HG02623 (cell line): Measurements from ENCODE around the gene RAPH1.
A peak's percentile ranks its signal among the peaks of the same experiment; 100 is the strongest.

Experiments used
- ATAC-seq: cut with Tn5 transposase; IDR thresholded peaks from one replicate; pipeline ENCODE4 v1.9.1; 2021; ENCODE audit warnings: moderate library complexity; ENCODE audit not compliant: unreplicated experiment

The RAPH1 gene

DNA sequence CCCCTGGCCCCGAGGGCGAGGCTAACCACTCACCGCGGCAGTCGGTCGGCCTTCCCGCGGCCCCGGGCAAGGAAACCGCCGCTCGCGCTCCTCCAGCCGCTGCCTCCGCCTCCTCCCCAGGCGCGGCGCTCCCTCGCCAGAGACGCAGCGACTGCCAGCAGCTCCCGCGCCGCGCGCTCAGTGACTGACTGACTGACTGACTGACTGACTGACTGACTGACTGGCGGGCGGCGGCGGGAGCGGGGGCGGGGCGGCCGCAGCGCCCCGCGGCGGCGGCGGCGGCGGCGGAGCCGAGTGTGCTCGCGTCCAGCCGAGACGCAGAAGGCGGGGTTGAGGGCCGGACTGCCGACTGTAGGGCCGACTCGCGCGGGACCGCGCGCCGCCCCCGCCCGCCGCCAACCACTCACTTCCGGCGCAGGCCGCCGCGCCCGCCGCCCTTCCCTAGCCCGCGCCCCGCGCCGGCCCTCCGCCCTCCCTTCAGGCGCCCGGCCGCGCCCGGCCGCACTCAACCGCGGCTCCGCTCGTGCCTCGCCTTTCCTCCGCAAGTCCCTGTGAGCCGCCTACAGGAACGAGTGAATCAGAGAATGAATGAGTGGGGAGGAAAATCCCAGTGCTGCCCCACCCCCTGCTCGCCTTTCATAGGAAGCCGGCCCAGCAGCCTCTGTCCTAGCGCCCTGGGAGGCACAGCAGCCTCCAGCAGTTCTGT is at the start of gene RAPH1:
Gene RAPH1 (minus strand): TSS at position 224 of the 706 bp plus-strand sequence. CDS start 39,948 bp downstream, outside the sequence.
- ATAC-seq, result peak; percentile 68

GRCh38 chr2:203584784-203585183 is 49.7 kb upstream of the RAPH1 start:
- ATAC-seq, result no peak

GRCh38 chr2:203583701-203584100 is 48.6 kb upstream of the RAPH1 start:
- ATAC-seq, result no peak

DNA sequence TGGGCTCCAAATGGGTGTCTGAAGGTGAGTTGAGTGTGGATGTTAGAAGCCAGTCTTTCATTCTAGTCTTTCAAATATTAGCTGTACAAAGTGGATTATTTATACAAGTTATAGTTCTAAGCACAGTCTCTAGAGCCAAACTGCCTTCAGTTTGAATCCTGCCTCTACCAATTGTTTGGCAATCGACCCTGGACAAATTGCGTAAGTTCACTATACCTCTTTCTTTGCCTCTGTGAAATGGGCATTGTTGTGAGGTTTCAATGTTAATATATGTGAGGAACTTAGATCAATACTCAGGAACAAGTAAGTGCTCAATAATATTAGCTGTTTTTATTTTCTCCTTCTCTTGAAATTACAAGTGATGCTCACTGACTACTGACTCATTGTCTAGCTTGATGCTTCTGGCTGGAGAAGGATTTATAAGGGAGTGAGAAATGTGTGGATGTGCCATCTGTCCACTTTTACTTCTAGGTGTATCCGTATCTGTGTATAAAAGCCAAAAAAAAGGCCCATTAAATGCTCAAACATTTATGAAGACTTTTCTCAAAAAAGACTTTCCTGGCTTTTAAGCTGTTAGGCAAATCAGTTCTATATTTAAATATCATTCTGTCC is 48.1 kb upstream of the RAPH1 start:
- no peak for ATAC-seq

- ATAC-seq, result no peak
Observed at GRCh38 chr2:203582468-203582867, 47.4 kb upstream of the RAPH1 start.

- no peak for ATAC-seq
Observed at GRCh38 chr2:203580844-203581243, 45.7 kb upstream of the RAPH1 start.

DNA sequence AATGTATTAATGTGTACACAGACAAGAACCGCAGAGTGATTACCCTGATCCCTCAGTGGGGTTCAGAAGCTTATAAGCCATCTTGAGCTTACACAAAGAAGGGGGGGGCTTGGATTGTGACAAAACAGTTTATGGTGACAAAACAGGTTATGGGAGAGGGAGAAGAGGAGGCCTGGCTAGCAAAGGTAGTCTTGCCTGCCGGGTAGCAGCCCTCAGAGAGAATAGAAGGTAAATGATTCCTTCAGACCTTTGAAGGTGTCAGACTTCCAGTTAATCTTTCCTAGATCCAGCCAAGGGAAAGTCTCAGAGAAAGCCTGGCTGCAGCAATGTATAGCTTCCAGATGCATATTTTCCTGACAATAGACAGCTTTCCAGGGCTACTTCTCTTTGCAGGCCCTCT is 44.6 kb upstream of the RAPH1 start:
- ATAC-seq, result no peak

DNA sequence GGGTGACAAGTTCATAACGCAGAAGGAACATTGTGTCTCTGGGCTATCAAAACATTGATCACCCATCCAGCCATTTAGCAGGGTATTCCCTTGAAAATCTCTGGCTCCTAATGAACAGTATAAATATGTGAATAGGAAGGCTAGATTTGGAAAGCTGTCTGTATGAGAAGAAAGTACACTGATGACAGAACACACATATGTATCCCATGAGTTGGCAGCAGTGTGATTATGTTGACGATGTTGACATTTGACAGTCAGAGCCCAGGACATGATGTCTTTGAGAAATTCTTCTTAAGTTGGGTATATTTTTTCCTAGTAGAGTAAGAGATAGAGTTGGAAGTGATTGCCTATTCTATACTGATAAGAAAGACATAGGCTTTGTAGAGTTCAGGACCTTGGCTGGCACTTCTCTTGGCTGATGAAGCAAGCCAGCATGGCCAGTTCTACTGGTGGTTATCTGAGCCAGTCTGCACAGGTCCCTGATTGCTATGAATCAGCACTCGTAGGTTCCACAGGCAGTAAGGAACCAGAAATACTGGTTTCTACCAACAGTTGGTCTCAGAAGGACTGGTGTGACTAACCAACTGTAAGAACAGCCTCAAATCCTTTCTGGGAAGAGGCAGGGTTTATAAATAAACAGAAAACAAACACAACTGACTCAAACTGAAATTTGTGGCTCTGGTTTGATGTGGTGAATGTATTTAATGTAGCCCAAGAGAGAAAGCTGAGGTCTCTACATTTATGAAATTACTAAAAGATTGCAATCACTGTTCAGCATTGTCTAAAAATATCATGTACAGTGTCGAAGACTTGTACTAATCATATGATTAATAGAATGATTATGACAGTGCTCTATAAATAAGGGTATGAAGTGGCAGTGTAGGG is 43.9 kb upstream of the RAPH1 start:
- peak; percentile 88 for ATAC-seq

DNA sequence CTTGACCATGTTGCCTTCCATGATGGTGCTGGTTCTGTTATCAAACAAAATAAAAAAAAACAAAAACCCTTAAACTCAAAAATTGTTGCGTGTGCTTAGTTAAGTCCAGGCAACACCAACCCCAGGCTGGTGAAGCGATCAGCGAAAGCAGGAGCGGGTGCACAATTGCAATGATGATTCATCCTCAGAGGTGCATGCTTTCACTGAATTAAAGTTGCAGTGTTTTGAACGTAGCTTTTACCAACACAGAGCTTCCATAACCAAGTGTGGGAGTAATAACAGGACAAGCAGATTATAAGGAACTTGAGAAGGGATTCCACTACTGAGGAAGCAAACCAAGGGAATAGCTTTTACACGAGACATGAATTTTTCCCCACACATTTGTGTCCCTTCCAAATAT is 39.7 kb upstream of the RAPH1 start:
- ATAC-seq, result no peak

GRCh38 chr2:203572316-203572715 is 37.2 kb upstream of the RAPH1 start:
- ATAC-seq, result no peak

DNA sequence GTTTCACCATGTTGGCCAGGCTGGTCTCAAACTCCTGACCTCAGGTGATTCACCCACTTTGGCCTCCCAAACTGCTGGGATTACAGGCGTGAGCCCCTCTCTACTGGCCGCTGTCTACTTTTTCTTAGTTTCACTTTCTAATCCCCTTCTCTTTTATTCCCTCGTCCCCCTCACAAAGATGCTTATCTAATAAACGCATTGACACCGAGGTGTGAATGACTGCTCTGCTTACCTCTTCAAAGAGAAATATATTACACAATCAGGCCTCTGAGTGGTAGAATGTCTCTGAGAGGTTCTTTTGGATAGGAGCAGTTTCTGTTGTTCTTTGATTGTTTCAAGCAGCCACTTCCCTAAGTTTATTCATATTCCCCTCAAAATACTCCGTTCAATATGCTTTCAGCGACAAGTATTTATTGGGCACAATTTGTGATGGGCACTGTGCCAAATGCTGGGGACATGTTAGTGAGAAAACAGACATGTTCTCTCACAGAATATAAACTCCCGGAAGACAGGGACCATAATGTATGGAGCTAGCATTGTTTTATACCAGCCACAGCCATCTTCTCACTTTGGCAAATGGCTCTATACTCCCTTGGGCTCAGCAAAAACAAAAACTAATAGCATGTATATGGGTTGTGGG is 34.7 kb upstream of the RAPH1 start:
- no peak for ATAC-seq

- no peak for ATAC-seq
Observed at GRCh38 chr2:203567691-203568090, 32.6 kb upstream of the RAPH1 start.

- ATAC-seq, result no peak
Observed at GRCh38 chr2:203566161-203566560, 31.1 kb upstream of the RAPH1 start.

GRCh38 chr2:203565076-203565475 is 30.0 kb upstream of the RAPH1 start:
- no peak for ATAC-seq

DNA sequence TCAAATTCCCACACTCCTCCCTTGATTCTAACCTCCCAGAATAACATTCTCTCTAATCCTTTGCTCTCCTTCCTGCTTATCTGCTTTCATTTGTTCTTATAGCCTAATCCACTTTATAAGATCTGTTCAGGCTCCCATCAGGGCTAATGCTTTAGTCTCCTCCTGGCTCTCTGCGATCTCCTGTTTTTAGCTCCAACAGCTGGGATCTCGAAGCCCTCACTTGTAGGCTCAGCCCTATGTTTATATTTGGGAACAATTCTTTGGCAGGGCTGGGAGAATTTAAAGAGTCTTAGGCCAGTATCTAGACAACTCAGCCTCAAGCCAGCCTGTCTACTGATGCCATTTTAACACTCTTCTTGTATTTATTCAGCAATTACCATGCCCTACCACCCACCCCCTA is 27.2 kb upstream of the RAPH1 start:
- no peak for ATAC-seq

DNA sequence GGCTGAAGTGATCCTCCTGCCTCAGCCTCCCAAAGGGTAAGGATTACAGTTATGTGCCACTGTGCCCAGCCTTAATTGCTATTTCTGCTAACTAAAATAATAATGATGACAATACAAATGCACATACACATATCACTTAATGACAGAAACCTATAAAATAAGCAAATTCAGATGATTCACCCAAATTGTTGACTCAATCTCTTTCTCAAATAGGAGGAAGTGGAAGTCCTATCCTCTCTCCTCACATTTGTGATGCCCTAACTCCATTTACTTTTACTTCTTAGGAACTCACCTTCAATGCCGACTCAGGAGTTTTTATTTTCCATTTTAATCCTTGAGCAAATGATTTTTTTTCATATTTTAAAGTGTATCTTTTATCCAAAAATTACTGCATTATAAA is 24.5 kb upstream of the RAPH1 start:
- ATAC-seq, result no peak

- no peak for ATAC-seq
Observed at GRCh38 chr2:203553784-203554183, 18.7 kb upstream of the RAPH1 start.

GRCh38 chr2:203551778-203552177 is 16.7 kb upstream of the RAPH1 start:
- no peak for ATAC-seq

GRCh38 chr2:203550266-203550665 is 15.2 kb upstream of the RAPH1 start:
- no peak for ATAC-seq

- ATAC-seq, result no peak
Observed at GRCh38 chr2:203549406-203549805, 14.3 kb upstream of the RAPH1 start.

- ATAC-seq, result no peak
Observed at GRCh38 chr2:203548887-203549286, 13.8 kb upstream of the RAPH1 start.
